ENCODE measurements around the gene RD3L.

RD3L gene

GRCh38 chr14:103910262-103910935, 31.9 kb downstream of the RD3L start:
- TF ChIP-seq GATA3 (IDR thresholded peaks at IDR 0.05; ENCODE audit: low read depth, low read length) (no peak), GATA2 (IDR thresholded peaks at IDR 0.05; ENCODE audit: low read depth, low read length) (no peak)

GRCh38 chr14:103909531-103910261, 32.6 kb downstream of the RD3L start:
- TF ChIP-seq GATA3 (IDR thresholded peaks at IDR 0.05; ENCODE audit: low read depth, low read length) (no peak), GATA2 (IDR thresholded peaks at IDR 0.05; ENCODE audit: low read depth, low read length) (no peak)

- TF ChIP-seq GATA2 (IDR thresholded peaks at IDR 0.05; ENCODE audit: low read depth, low read length): no peak
- TF ChIP-seq GATA3 (IDR thresholded peaks at IDR 0.05; ENCODE audit: low read depth, low read length): no peak
These were observed 33.7 kb downstream of the RD3L start for GRCh38 chr14:103908580-103908979.

GRCh38 chr14:103905842-103906456, 36.4 kb downstream of the RD3L start:
- TF ChIP-seq GATA2 (IDR thresholded peaks at IDR 0.05; ENCODE audit: low read depth, low read length) (no peak), GATA3 (IDR thresholded peaks at IDR 0.05; ENCODE audit: low read depth, low read length) (no peak)

GRCh38 chr14:103904493-103905107, 37.7 kb downstream of the RD3L start:
- TF ChIP-seq GATA2 (IDR thresholded peaks at IDR 0.05; ENCODE audit: low read depth, low read length): no peak
- TF ChIP-seq GATA3 (IDR thresholded peaks at IDR 0.05; ENCODE audit: low read depth, low read length): no peak; the same call in 1 of the 2 replicates

GRCh38 chr14:103899833-103900232, 42.5 kb downstream of the RD3L start:
- TF ChIP-seq GATA2 (IDR thresholded peaks at IDR 0.05; ENCODE audit: low read depth, low read length) (no peak), GATA3 (IDR thresholded peaks at IDR 0.05; ENCODE audit: low read depth, low read length) (no peak)

- TF ChIP-seq GATA3 (IDR thresholded peaks at IDR 0.05; ENCODE audit: low read depth, low read length): no peak
- no peak for TF ChIP-seq GATA2 (IDR thresholded peaks at IDR 0.05; ENCODE audit: low read depth, low read length)
These were observed 43.0 kb downstream of the RD3L start for GRCh38 chr14:103899316-103899715.

- TF ChIP-seq GATA2 (IDR thresholded peaks at IDR 0.05; ENCODE audit: low read depth, low read length) (no peak), GATA3 (IDR thresholded peaks at IDR 0.05; ENCODE audit: low read depth, low read length) (no peak)
These were observed 43.6 kb downstream of the RD3L start for GRCh38 chr14:103898711-103899110.

GRCh38 chr14:103898204-103898603, 44.1 kb downstream of the RD3L start:
- no peak for TF ChIP-seq GATA2 (IDR thresholded peaks at IDR 0.05; ENCODE audit: low read depth, low read length)
- TF ChIP-seq GATA3 (IDR thresholded peaks at IDR 0.05; ENCODE audit: low read depth, low read length): no peak

- TF ChIP-seq GATA3 (IDR thresholded peaks at IDR 0.05; ENCODE audit: low read depth, low read length) (no peak), GATA2 (IDR thresholded peaks at IDR 0.05; ENCODE audit: low read depth, low read length) (no peak)
These were observed 45.0 kb downstream of the RD3L start for GRCh38 chr14:103897075-103897947.

- TF ChIP-seq GATA2 (IDR thresholded peaks at IDR 0.05; ENCODE audit: low read depth, low read length): no peak
- TF ChIP-seq GATA3 (IDR thresholded peaks at IDR 0.05; ENCODE audit: low read depth, low read length): no peak
These were observed 45.8 kb downstream of the RD3L start for GRCh38 chr14:103896578-103896977.

- TF ChIP-seq GATA3 (IDR thresholded peaks at IDR 0.05; ENCODE audit: low read depth, low read length) (no peak), GATA2 (IDR thresholded peaks at IDR 0.05; ENCODE audit: low read depth, low read length) (no peak)
These were observed 47.6 kb downstream of the RD3L start for GRCh38 chr14:103894723-103895059.

- TF ChIP-seq GATA3 (IDR thresholded peaks at IDR 0.05; ENCODE audit: low read depth, low read length): no peak
- no peak for TF ChIP-seq GATA2 (IDR thresholded peaks at IDR 0.05; ENCODE audit: low read depth, low read length)
These were observed 48.2 kb downstream of the RD3L start for GRCh38 chr14:103894034-103894722.
